GM19372 (cell line): ENCODE results near the gene MAPKAPK2.

Experiments used
- ATAC-seq: cut with Tn5 transposase; IDR thresholded peaks from one replicate; pipeline ENCODE4 v1.9.1; 2021; ENCODE audit warnings: mild to moderate bottlenecking, low read depth, moderate library complexity; ENCODE audit not compliant: unreplicated experiment

The MAPKAPK2 gene

GRCh38 chr1:206716870-206717673 lies 32.4 kb downstream of the MAPKAPK2 start:
- ATAC-seq, result peak; percentile 64

GRCh38 chr1:206717674-206717989 lies 32.9 kb downstream of the MAPKAPK2 start:
- ATAC-seq, result no peak

- no peak for ATAC-seq
Observed at GRCh38 chr1:206719169-206719839, 34.6 kb downstream of the MAPKAPK2 start.

GRCh38 chr1:206721454-206721853 lies 36.7 kb downstream of the MAPKAPK2 start:
- no peak for ATAC-seq

- ATAC-seq, result no peak
Observed at GRCh38 chr1:206722751-206723461, 38.2 kb downstream of the MAPKAPK2 start.

- no peak for ATAC-seq
Observed at GRCh38 chr1:206723462-206723804, 38.7 kb downstream of the MAPKAPK2 start.

- no peak for ATAC-seq
Observed at GRCh38 chr1:206723805-206724472, 39.2 kb downstream of the MAPKAPK2 start.

GRCh38 chr1:206725109-206725963 lies 40.6 kb downstream of the MAPKAPK2 start:
- ATAC-seq, result no peak

GRCh38 chr1:206727981-206728696 lies 43.4 kb downstream of the MAPKAPK2 start:
- no peak for ATAC-seq

GRCh38 chr1:206728697-206728987 lies 43.9 kb downstream of the MAPKAPK2 start:
- no peak for ATAC-seq

- no peak for ATAC-seq
Observed at GRCh38 chr1:206729050-206729449, 44.3 kb downstream of the MAPKAPK2 start.

GRCh38 chr1:206729507-206729906 lies 44.8 kb downstream of the MAPKAPK2 start:
- no peak for ATAC-seq

GRCh38 chr1:206732508-206732907 lies 47.8 kb downstream of the MAPKAPK2 start:
- no peak for ATAC-seq

GRCh38 chr1:206732992-206733391 lies 48.3 kb downstream of the MAPKAPK2 start:
- ATAC-seq, result no peak

GRCh38 chr1:206734499-206735142 lies 49.9 kb downstream of the MAPKAPK2 start:
- no peak for ATAC-seq

- no peak for ATAC-seq
Observed at GRCh38 chr1:206735553-206736031, 50.9 kb downstream of the MAPKAPK2 start.

- ATAC-seq, result no peak
Observed at GRCh38 chr1:206736878-206737728, 52.4 kb downstream of the MAPKAPK2 start.

- no peak for ATAC-seq
Observed at GRCh38 chr1:206737729-206738201, 53.1 kb downstream of the MAPKAPK2 start.
